ENCODE measurements around the gene OPA3. TPM values are rescaled to one million over a fixed set of nuclear protein-coding genes. Genes with fewer than 3 reads are reported as not detected.

OPA3 gene
- total and polyA plus RNA-seq, 2 donors from 2014 or later: 8.1 to 19.1 TPM

DNA sequence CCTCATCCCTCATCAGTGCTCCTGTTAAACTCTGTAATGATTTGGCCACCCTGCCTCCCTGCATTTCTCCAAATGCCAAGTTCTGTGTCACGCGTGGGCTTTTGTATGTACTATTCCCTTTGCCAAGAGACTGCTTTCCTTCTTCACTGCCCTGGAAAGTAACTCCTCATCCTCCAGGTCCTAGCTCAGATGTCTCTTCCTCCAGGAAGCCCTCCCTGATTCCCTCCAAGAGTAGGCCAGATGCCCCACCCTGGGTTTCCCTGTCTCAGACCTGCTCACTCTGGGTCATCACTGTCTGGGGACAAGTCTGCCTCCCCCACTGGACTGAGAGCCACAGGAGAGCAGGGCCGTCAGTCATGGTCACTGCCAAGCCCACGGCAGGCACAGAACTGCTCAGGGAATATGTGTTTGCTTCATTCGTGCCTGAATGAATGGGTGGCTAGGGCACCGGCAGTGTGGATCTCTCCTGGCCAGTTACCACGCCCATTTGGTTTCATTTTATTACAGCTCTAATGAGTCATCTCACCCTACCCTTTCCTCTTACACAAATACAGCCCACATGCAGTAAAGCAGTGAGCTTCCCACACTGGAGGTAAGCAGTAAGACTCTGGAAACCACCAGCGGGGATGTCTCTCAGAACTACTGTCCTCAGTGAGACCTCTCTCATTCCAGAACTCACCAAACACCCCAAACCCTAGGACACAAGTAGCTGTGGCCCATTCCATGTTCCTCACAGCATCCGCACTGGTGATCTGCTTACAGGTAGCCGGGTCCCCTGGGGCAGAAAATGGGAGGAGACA is 29.5 kb upstream of the OPA3 start:
- TF ChIP-seq, protein P1, sequence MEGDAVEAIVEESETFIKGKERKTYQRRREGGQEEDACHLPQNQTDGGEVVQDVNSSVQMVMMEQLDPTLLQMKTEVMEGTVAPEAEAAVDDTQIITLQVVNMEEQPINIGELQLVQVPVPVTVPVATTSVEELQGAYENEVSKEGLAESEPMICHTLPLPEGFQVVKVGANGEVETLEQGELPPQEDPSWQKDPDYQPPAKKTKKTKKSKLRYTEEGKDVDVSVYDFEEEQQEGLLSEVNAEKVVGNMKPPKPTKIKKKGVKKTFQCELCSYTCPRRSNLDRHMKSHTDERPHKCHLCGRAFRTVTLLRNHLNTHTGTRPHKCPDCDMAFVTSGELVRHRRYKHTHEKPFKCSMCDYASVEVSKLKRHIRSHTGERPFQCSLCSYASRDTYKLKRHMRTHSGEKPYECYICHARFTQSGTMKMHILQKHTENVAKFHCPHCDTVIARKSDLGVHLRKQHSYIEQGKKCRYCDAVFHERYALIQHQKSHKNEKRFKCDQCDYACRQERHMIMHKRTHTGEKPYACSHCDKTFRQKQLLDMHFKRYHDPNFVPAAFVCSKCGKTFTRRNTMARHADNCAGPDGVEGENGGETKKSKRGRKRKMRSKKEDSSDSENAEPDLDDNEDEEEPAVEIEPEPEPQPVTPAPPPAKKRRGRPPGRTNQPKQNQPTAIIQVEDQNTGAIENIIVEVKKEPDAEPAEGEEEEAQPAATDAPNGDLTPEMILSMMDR (IDR thresholded peaks at IDR 0.05; ENCODE audit: borderline replicate concordance, extremely low read depth, insufficient read depth): no peak
- Histone ChIP-seq H3K4me3 (ENCODE audit: low read length in 3 of 3) (no peak overlapping the region), H3K4me1 (ENCODE audit: control insufficient read depth in 2 of 3, insufficient read depth in 2 of 3, low read depth in 1 of 3, low read length in 3 of 3) (no peaks in the 10 kb centered on the region), H3K9me3 (ENCODE audit: control insufficient read depth in 2 of 3, insufficient read depth in 1 of 3, low read length in 3 of 3) (no peaks in the 10 kb centered on the region), H3K27ac (ENCODE audit: low read depth in 2 of 2, low read length in 2 of 2) (no peak overlapping the region), H3K9ac (ENCODE audit: low read length in 3 of 3) (no peak overlapping the region), H3K27me3 (ENCODE audit: control insufficient read depth, insufficient read depth, low read length) (no peaks in the 10 kb centered on the region), H3K36me3 (ENCODE audit: control insufficient read depth in 2 of 3, insufficient read depth in 3 of 3, low read length in 3 of 3) (peaks cover 0 to 2% (median 0%) of the 10 kb centered on the region in 3 donors)
- FAIRE-seq (no peak), DNase-seq (no peak)
- intact Hi-C loops (cut with DNase I): no loop called here

DNA sequence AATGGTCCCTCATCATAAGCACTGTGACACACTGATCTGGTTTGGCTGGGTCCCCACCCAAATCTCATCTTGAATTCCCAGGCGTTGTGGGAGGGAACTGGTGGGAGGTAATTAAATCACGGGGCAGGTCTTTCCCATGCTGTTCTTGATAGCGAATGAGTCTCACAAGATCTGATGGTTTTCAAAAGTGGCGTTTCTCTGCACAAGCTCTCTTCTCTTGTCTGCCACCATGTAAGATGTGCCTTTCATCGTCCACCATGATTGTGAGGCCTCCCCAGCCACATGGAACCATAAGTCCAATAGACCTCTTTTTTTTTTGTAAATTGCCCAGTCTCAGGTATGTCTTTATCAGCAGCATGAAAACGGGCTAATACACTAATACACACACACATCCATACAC is 24.3 kb upstream of the OPA3 start:
- Histone ChIP-seq H3K4me3 (ENCODE audit: low read length in 3 of 3) (no peak overlapping the region), H3K27ac (ENCODE audit: low read depth in 2 of 2, low read length in 2 of 2) (no peak overlapping the region), H3K4me1 (ENCODE audit: control insufficient read depth in 2 of 3, insufficient read depth in 2 of 3, low read depth in 1 of 3, low read length in 3 of 3) (peaks cover 0 to 8% (median 0%) of the 10 kb centered on the region in 3 donors), H3K27me3 (ENCODE audit: control insufficient read depth, insufficient read depth, low read length) (no peaks in the 10 kb centered on the region), H3K36me3 (ENCODE audit: control insufficient read depth in 2 of 3, insufficient read depth in 3 of 3, low read length in 3 of 3) (no peaks in the 10 kb centered on the region), H3K9me3 (ENCODE audit: control insufficient read depth in 2 of 3, insufficient read depth in 1 of 3, low read length in 3 of 3) (no peaks in the 10 kb centered on the region), H3K9ac (ENCODE audit: low read length in 3 of 3) (no peak overlapping the region)
- FAIRE-seq (no peak), DNase-seq (no peak)
- intact Hi-C loops (cut with DNase I): no loop called here
- TF ChIP-seq, protein P1 (IDR thresholded peaks at IDR 0.05; ENCODE audit: borderline replicate concordance, extremely low read depth, insufficient read depth): no peak

DNA sequence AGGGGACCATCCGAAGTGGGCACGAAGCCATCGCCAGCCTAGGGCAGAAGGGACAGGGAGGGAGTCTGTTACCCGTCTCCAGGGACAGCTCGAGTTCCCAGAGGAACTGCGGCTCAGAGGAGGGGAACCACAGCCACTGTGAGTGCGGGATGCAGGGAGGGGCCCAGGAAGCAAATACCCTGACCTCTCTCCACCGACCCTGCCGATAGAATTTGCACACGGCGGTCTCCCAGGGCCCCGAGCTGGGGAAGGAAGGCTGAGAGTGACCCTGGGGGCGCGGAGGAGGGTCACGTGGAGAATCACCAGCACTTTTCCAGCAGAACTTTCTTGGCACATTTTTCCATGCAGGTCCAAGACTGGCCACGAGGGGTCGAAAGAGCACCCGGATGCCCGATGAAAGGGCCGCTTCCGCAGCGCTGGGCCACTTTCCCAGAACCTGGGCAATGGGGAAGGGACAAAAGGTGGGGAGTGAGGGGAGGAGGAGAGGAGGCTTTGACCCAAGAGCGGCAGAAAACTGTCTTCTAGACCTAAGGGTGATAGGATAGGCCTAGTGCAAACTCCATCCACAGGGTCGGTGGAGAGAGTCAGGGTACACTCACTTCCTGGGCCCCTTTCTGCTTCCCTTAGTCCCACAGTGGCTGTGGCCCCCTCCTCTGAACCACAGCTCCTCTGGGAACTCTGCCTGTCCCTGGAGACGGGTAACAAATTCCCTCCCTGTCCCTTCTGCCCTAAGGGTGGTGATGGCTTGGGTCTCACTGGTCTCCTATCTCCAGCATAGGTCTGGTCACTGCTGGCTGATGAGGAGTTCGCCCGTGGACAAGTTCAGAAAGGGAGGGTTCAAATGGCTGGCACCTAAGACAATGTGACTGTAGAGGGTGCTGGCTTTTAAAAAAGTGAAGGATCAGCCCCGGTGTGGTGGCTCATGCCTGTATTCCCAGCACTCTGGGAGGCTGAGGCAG is 22.7 kb upstream of the OPA3 start:
- no peaks in the 10 kb centered on the region for H3K9me3 ChIP-seq (ENCODE audit: control insufficient read depth in 2 of 3, insufficient read depth in 1 of 3, low read length in 3 of 3)
- no peaks in the 10 kb centered on the region for H3K27me3 ChIP-seq (ENCODE audit: control insufficient read depth, insufficient read depth, low read length)
- no peak for FAIRE-seq
- peak overlapping the region in 2 of 3 donors; percentile 25 to 39 for H3K4me3 ChIP-seq (ENCODE audit: low read length in 3 of 3)
- peaks cover 0 to 8% (median 0%) of the 10 kb centered on the region in 3 donors for H3K4me1 ChIP-seq (ENCODE audit: control insufficient read depth in 2 of 3, insufficient read depth in 2 of 3, low read depth in 1 of 3, low read length in 3 of 3)
- intact Hi-C loops (cut with DNase I): no loop called here
- H3K27ac ChIP-seq (ENCODE audit: low read depth in 2 of 2, low read length in 2 of 2): peak overlapping the region; percentile 39 to 51
- DNase-seq: peak; percentile 85 to 92 (median 90)
- H3K36me3 ChIP-seq (ENCODE audit: control insufficient read depth in 2 of 3, insufficient read depth in 3 of 3, low read length in 3 of 3): no peaks in the 10 kb centered on the region
- TF ChIP-seq, protein P1 (IDR thresholded peaks at IDR 0.05; ENCODE audit: borderline replicate concordance, extremely low read depth, insufficient read depth): peak; percentile 91
- peak overlapping the region in 2 of 3 donors; percentile 20 to 55 for H3K9ac ChIP-seq (ENCODE audit: low read length in 3 of 3)
